Measurements from ENCODE around the gene RAB22A.

- TF ChIP-seq TAF1 (IDR thresholded peaks at IDR 0.05; ENCODE audit: low read depth, low read length) (no peak), POLR2A (IDR thresholded peaks at IDR 0.05; ENCODE audit: low read depth, low read length) (no peak), POLR2AphosphoS5 (IDR thresholded peaks at IDR 0.05; ENCODE audit: low read depth, low read length) (no peak)
Measured at GRCh38 chr20:58313396-58313795, 3.9 kb downstream of the RAB22A start.

Data from GM12891 (cell line).